HT-29 (cell line): ENCODE results near the gene IGFL1. TPM values are rescaled to one million over a fixed set of nuclear protein-coding genes. Genes with fewer than 3 reads are reported as not detected.
"Not testable (repeated sequence)": the region's sequence is repeated elsewhere in the genome, so short reads cannot be mapped to it uniquely, and the experiment has no call there.

Source experiments
- DNase-seq: peaks from one replicate; pipeline ENCODE4 v3.0.0-alpha.2; 2015; ENCODE audit warnings: low spot score
- total RNA-seq: library from RNA; depleted of rRNA; stranded (reverse); fragments of >200 nt; shearing (Covaris generic); gene quantifications from 2 replicates; pipeline ENCODE4 v1.2.3, GENCODE V29; 2014; rRNA removed

Gene IGFL1
- total RNA-seq, 1 experiment from 2014 or later, result not detected

DNA sequence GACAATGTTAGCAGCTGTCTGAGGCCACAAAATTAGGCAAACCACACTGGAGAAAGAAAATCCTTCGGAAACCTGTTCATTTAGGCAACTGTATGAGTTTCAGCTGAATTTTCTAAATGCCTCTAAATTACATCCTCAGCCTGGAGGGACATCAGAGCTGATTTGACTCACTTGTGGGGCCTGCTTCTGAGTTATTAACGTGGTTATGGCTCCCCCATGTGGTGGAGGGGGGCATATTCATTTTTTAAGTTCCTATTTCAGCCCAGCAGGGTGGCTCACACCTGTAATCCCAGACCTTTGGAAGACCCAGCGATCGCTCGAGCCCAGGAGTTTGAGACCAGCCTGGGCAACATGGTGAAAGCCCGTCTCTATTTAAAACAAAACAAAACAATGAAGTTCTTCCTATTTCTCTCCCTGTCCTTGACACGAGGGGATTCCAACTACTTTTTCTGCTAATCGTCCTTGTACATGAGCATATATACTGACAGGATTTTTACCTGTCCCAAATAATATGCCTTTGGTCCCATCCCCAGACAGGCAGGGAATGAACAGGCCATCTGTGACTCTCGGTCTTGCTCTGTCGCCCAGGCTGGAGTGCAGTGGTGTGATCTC lies 35.8 kb downstream of the IGFL1 start:
- peak; percentile 95 for DNase-seq

DNA sequence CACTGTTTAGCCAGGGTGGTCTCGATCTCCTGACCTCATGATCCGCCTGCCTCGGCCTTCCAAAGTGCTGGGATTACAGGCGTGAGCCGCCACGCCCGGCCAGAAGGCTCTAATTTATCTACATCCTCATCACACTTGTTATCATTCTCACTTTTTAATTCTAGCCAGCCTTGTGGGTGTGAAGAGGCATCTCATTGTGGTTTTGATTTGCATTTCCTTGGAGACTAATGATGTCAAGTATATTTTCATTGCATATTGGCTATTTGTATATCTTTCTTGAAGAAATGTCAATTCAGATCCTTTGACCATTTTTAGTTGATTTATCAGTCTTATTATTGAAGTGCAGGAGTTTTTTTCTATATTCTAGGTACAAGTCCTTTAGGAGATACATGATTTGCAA lies 39.6 kb downstream of the IGFL1 start:
- no peak for DNase-seq

DNA sequence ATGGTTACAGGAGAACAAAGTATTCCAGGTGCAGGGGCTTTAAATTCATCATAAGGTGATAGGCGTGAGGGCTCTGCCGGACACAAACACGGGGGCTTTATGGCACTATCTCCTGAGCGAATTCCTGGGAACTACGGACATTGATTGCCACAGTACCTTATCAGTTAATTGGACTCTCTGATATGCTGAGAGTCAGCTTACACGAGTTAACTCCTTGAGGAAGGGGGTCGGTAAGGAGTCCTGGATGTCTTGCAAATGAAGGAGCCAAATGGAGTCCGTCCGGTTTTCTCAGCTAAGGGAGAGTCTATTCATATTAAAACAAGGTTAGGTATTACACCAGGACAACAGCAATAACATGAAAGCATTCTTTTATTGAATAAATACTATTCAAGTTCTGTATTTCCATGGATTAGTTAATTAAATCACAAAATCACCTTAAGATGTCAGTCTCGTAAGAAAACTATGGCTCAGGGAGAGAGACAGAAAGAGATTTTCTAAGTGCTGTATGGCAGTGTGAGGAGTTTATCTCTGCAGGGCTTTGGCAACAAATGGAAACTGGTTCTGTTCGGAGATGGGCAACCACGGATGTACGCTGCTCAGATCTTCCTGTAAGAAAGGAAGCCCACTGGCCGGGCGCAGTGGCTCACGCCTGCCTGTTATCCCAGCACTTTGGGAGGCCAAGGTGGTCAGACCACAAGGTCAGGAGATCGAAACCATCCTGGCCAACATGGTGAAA lies 41.1 kb downstream of the IGFL1 start:
- no peak for DNase-seq

GRCh38 chr19:46271481-46272197 lies 42.1 kb downstream of the IGFL1 start:
- DNase-seq, result no peak

DNA sequence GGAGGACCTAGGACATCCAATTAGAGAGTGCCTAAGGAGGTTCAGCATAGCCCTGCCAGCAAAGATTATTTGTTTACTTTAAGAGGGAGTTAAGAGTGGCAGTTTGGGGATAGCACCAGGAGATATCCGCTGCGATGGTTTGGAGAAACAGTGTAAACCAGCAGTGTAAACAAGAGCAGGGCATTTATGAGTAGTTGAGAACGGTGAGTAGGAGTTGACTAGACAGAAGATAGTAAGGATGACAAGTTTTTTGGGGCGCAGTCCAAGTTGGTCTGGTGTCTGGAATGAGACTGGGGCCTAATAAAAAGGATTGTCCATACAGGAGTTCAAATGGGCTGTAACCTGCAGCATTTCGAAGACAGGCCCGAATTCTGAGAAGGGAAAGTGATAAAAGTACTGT lies 44.4 kb downstream of the IGFL1 start:
- DNase-seq, result not testable (repeated sequence)

DNA sequence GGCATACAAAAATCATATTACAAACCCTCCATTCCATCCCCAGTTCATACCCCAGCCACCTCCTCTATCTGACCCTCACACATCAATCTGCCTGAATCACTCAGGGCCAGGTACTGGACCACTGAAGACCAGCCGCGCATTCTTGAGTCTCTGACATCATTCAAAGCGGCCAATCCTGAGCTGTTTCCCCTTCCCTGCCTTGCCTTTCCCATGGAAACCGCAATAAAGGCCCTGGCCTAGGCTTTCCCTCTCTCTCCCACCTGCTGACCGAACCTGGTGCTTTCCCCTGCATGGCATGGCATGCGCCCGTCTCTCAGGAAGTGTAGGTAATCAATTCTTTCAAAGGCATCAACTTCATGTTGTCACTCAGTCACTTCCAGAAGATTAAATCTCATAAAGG lies 49.6 kb downstream of the IGFL1 start:
- no peak for DNase-seq

Other genes with a start within 250 kb of the IGFL1 start
- 20.3 and 24.4 TPM in 2 replicates for gene CCDC61, start 234.3 kb upstream of the IGFL1 start, total RNA-seq
- gene PGLYRP1, start 206.7 kb upstream of the IGFL1 start, total RNA-seq, result not detected in 2 replicates
- gene IGFL4, start 188.7 kb upstream of the IGFL1 start, total RNA-seq, result 4.2 and 6.8 TPM in 2 replicates
- gene IGFL3, start 105.1 kb upstream of the IGFL1 start, total RNA-seq, result not detected in 2 replicates
- gene IGFL2, start 81.5 kb upstream of the IGFL1 start, total RNA-seq, result 1.1 and 1.6 TPM in 2 replicates
- not detected in 2 replicates for gene HIF3A, start 67.3 kb downstream of the IGFL1 start, total RNA-seq
- 221 and 224 TPM in 2 replicates for gene PPP5C, start 117.3 kb downstream of the IGFL1 start, total RNA-seq
- not detected in 2 replicates for gene CCDC8, start 183.8 kb downstream of the IGFL1 start, total RNA-seq
- gene PNMA8C, start 199.2 kb downstream of the IGFL1 start, total RNA-seq, result 0.05 TPM in 1 of 2 replicates, not detected in the other
- not detected in 2 replicates for gene PNMA8A, start 241.8 kb downstream of the IGFL1 start, total RNA-seq